ENCODE results near the gene FAT2.

Gene FAT2, protein sequence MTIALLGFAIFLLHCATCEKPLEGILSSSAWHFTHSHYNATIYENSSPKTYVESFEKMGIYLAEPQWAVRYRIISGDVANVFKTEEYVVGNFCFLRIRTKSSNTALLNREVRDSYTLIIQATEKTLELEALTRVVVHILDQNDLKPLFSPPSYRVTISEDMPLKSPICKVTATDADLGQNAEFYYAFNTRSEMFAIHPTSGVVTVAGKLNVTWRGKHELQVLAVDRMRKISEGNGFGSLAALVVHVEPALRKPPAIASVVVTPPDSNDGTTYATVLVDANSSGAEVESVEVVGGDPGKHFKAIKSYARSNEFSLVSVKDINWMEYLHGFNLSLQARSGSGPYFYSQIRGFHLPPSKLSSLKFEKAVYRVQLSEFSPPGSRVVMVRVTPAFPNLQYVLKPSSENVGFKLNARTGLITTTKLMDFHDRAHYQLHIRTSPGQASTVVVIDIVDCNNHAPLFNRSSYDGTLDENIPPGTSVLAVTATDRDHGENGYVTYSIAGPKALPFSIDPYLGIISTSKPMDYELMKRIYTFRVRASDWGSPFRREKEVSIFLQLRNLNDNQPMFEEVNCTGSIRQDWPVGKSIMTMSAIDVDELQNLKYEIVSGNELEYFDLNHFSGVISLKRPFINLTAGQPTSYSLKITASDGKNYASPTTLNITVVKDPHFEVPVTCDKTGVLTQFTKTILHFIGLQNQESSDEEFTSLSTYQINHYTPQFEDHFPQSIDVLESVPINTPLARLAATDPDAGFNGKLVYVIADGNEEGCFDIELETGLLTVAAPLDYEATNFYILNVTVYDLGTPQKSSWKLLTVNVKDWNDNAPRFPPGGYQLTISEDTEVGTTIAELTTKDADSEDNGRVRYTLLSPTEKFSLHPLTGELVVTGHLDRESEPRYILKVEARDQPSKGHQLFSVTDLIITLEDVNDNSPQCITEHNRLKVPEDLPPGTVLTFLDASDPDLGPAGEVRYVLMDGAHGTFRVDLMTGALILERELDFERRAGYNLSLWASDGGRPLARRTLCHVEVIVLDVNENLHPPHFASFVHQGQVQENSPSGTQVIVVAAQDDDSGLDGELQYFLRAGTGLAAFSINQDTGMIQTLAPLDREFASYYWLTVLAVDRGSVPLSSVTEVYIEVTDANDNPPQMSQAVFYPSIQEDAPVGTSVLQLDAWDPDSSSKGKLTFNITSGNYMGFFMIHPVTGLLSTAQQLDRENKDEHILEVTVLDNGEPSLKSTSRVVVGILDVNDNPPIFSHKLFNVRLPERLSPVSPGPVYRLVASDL (N-terminal part only)

DNA sequence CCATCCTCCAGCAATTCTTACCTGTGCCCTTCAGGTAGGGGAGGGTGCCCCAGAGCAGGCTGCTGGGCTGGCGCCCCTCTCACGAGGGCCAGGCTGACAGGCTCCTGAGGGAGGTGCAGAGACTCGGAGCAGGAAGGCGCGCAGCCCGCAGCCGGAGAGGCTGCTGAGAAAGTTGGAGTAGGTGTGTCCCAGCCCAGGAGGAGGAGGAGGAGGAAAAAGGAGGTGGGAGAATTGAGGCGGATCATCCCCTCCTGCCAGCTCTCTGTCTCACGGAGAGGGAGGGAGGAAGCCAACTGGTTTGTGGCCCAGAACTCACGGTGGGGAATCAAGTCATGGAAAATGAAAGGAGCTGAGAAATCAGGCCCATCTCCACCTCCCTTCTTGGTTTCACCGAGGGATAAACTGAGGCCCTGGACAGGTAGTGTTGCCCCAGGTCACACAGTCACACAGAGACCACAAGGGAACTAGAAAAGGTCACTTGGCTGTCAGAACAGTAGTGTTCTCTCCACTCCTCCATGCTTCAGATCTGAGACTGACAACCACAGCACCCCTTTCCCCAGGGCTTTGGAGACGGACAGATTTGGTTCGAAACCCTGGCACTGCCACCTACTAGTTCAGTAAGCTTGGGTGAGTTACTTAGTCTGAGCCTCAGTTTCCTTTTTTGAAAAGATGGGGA, at the start of gene FAT2:
Gene FAT2, minus strand, starts transcription at position 188 of the 676 bp plus-strand sequence. CDS start 22,400 bp downstream, outside the sequence.
- TF ChIP-seq, protein P1, sequence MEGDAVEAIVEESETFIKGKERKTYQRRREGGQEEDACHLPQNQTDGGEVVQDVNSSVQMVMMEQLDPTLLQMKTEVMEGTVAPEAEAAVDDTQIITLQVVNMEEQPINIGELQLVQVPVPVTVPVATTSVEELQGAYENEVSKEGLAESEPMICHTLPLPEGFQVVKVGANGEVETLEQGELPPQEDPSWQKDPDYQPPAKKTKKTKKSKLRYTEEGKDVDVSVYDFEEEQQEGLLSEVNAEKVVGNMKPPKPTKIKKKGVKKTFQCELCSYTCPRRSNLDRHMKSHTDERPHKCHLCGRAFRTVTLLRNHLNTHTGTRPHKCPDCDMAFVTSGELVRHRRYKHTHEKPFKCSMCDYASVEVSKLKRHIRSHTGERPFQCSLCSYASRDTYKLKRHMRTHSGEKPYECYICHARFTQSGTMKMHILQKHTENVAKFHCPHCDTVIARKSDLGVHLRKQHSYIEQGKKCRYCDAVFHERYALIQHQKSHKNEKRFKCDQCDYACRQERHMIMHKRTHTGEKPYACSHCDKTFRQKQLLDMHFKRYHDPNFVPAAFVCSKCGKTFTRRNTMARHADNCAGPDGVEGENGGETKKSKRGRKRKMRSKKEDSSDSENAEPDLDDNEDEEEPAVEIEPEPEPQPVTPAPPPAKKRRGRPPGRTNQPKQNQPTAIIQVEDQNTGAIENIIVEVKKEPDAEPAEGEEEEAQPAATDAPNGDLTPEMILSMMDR (IDR thresholded peaks at IDR 0.05; ENCODE audit: low read depth, low read length), result no peak
- no peak for TF ChIP-seq EZH2phosphoT487 (IDR thresholded peaks at IDR 0.05; ENCODE audit: low read depth)
- no peaks in the 10 kb centered on the region for H3K79me2 ChIP-seq (ENCODE audit: low read length)
- no peak within 1 kb of the TSS for H3K4me3 ChIP-seq (ENCODE audit: low read length)

DNA sequence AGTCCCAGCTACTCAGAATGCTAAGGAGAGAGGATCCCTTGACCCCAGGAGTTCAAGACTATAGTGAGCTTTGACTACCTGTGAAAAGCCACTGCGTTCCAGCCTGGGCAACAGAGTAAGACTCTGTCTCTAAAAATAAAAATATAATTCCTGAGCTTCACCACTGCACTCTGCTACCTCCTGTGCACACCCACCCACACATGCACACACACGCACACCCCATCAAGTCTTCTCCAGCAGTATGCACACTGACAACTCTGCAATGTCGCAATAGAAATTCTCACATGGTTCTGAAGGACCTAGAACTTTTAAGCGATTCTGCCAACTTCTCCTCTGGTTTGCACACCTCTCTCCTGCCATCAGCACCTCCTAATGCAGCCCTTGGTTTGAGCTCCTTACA, 47.5 kb upstream of the FAT2 start:
- H3K9me3 ChIP-seq (ENCODE audit: insufficient read depth, low read length), result no peaks in the 10 kb centered on the region
- no peaks in the 10 kb centered on the region for H3K79me2 ChIP-seq (ENCODE audit: low read length)
- no peak overlapping the region for H3K4me3 ChIP-seq (ENCODE audit: low read length)
- no peaks in the 10 kb centered on the region for H3K36me3 ChIP-seq (replicated peaks; ENCODE audit: low read depth, low read length)
- no peak overlapping the region for H3K9ac ChIP-seq (ENCODE audit: low read length)
- no peaks in the 10 kb centered on the region for H4K20me1 ChIP-seq (ENCODE audit: insufficient read depth, low read length)
- H3K27ac ChIP-seq (ENCODE audit: low read length), result no peak overlapping the region
- no peak overlapping the region for H3K4me2 ChIP-seq (ENCODE audit: low read length)
- TF ChIP-seq, protein P1 (IDR thresholded peaks at IDR 0.05; ENCODE audit: low read depth, low read length), result no peak
- no peak for TF ChIP-seq EZH2phosphoT487 (IDR thresholded peaks at IDR 0.05; ENCODE audit: low read depth)
- H3K27me3 ChIP-seq (ENCODE audit: low read depth, low read length), result peaks cover 23% of the 10 kb centered on the region
- H3K4me1 ChIP-seq (ENCODE audit: low read length), result peaks cover 6% of the 10 kb centered on the region; the same call in 1 of the 2 replicates
- H2AFZ ChIP-seq (ENCODE audit: low read depth, low read length), result no peak overlapping the region

More for the DNA sequence above, at the start of gene FAT2:
- Histone ChIP-seq H3K4me2 (ENCODE audit: low read length) (no peak within 1 kb of the TSS), H3K4me1 (ENCODE audit: low read length) (peaks cover 27% of the 10 kb centered on the region), H3K9me3 (ENCODE audit: insufficient read depth, low read length) (no peaks in the 10 kb centered on the region), H2AFZ (ENCODE audit: low read depth, low read length) (no peak within 1 kb of the TSS), H3K36me3 (replicated peaks; ENCODE audit: low read depth, low read length) (no peaks in the 10 kb centered on the region), H4K20me1 (ENCODE audit: insufficient read depth, low read length) (no peaks in the 10 kb centered on the region), H3K27ac (ENCODE audit: low read length) (no peak within 1 kb of the TSS), H3K27me3 (ENCODE audit: low read depth, low read length) (no peaks in the 10 kb centered on the region), H3K9ac (ENCODE audit: low read length) (no peak within 1 kb of the TSS)

DNA sequence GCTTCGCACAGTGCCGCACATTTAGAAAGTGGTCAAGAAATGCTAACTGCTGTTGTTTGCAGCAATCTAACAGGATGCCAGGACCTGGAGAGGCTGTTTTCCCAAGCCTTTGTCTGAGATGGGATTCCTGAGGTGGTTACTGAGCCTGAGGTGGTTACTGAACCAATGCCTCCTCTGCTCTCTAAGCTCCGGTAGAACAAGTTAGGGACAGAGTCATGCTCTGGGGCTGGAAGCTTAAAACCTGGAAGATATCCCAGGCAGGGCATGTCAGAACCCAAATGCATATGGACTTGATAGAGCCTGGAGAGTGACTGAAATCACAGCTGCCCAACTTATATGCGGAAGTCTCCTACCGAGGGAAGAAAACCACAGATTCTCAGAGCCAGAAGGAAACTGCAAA, 46.5 kb upstream of the FAT2 start:
- Histone ChIP-seq H3K79me2 (ENCODE audit: low read length) (no peaks in the 10 kb centered on the region), H3K9me3 (ENCODE audit: insufficient read depth, low read length) (no peaks in the 10 kb centered on the region), H3K27ac (ENCODE audit: low read length) (no peak overlapping the region), H3K4me2 (ENCODE audit: low read length) (no peak overlapping the region), H3K27me3 (ENCODE audit: low read depth, low read length) (peaks cover 21% of the 10 kb centered on the region), H4K20me1 (ENCODE audit: insufficient read depth, low read length) (no peaks in the 10 kb centered on the region), H3K4me1 (ENCODE audit: low read length) (no peaks in the 10 kb centered on the region), H3K9ac (ENCODE audit: low read length) (no peak overlapping the region), H3K36me3 (replicated peaks; ENCODE audit: low read depth, low read length) (no peaks in the 10 kb centered on the region), H3K4me3 (ENCODE audit: low read length) (no peak overlapping the region), H2AFZ (ENCODE audit: low read depth, low read length) (no peak overlapping the region)
- TF ChIP-seq, protein P1 (IDR thresholded peaks at IDR 0.05; ENCODE audit: low read depth, low read length), result no peak
- TF ChIP-seq EZH2phosphoT487 (IDR thresholded peaks at IDR 0.05; ENCODE audit: low read depth), result no peak
